OCI-LY3 (cell line): ENCODE results near the gene PLAAT1.

Experiments
- H2AFZ ChIP-seq: fragments of 200-600, 300-600 bp; shearing (Covaris generic); 2 replicates; pipeline ENCODE4 v1.6.0; 2014; ENCODE audit warnings: antibody characterized with exemption, low read depth, low read length
- H3K27ac ChIP-seq: fragments of 200-600, 300-600 bp; sonication (generic); 2 replicates; pipeline ENCODE4 v1.5.1; 2014; ENCODE audit warnings: mild to moderate bottlenecking, low read length, moderate library complexity, mixed read lengths
- H3K27me3 ChIP-seq: fragments of 200-600, 300-600 bp; sonication (generic); 2 replicates; pipeline ENCODE4 v1.6.1; 2014; ENCODE audit warnings: low read depth, low read length, mixed read lengths
- H3K36me3 ChIP-seq: fragments of 200-600, 300-600 bp; sonication (generic); replicated peaks from 2 replicates; pipeline ENCODE3; 2014; ENCODE audit warnings: low read depth, low read length, mixed read lengths
- H3K4me1 ChIP-seq: fragments of 300-600, 200-600 bp; sonication (generic); 2 replicates; pipeline ENCODE4 v1.6.1; 2014; ENCODE audit warnings: low read length, mixed read lengths
- H3K4me2 ChIP-seq: fragments of 200-600, 300-600 bp; sonication (generic); 2 replicates; pipeline ENCODE4 v1.6.1; 2014; ENCODE audit warnings: low read length, mixed read lengths
- H3K4me3 ChIP-seq: fragments of 300-600, 200-600 bp; sonication (generic); 2 replicates; pipeline ENCODE4 v1.5.1; 2014; ENCODE audit warnings: antibody characterized with exemption, mild to moderate bottlenecking, low read length, moderate library complexity
- H3K79me2 ChIP-seq: fragments of 300-600, 200-600 bp; shearing (Covaris generic); 2 replicates; pipeline ENCODE4 v1.6.1; 2014; ENCODE audit warnings: mild to moderate bottlenecking, low read length, mixed read lengths
- H3K9ac ChIP-seq: fragments of 300-600, 200-600 bp; shearing (Covaris generic); 2 replicates; pipeline ENCODE4 v1.6.0; 2014; ENCODE audit warnings: mild to moderate bottlenecking, low read length, moderate library complexity
- H3K9me3 ChIP-seq: fragments of 200-600, 300-600 bp; shearing (Covaris generic); 2 replicates; pipeline ENCODE4 v1.6.1; 2014; ENCODE audit warnings: low read length, mixed read lengths; ENCODE audit not compliant: insufficient read depth
- H4K20me1 ChIP-seq: fragments of 200-600, 300-600 bp; sonication (generic); 2 replicates; pipeline ENCODE4 v1.6.1; 2016; ENCODE audit warnings: low read length, mixed read lengths; ENCODE audit not compliant: insufficient read depth
- CTCF ChIP-seq: fragments of 200-600, 300-600 bp; sonication (generic); IDR thresholded peaks from 2 replicates; pipeline ENCODE4 v1.5.1; 2014; ENCODE audit warnings: antibody characterized with exemption, low read length, low read depth
- EZH2phosphoT487 ChIP-seq: fragments of 200-600 bp; shearing (Covaris generic); IDR thresholded peaks from 2 replicates; pipeline ENCODE4 v1.6.1; 2018; ENCODE audit warnings: antibody characterized with exemption, mixed run types, low read depth

PLAAT1 gene

DNA sequence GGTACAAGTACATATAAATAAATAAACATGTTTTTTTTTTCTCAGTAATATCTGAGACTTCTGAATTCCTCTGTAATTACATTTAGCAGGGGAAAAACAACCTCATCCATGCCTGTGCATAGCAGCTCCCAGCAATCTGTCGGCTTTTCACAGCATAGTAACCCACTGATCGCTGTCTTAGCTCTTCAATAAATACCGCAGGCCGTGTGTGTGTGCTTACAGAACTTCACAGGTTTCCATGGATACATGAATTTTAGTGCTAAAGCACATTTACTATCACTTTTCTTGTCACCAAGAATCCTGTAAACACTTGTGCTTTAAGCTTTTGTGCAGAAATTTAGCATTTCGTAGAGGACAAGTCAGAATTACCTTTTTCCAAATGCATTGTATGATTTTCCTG lies 4.0 kb upstream of the PLAAT1 start:
- no peaks in the 10 kb centered on the region for H3K36me3 ChIP-seq
- H3K4me3 ChIP-seq: no peak overlapping the region
- H3K27ac ChIP-seq: no peak overlapping the region
- no peaks in the 10 kb centered on the region for H4K20me1 ChIP-seq
- H3K79me2 ChIP-seq: no peaks in the 10 kb centered on the region
- no peaks in the 10 kb centered on the region for H3K4me1 ChIP-seq
- no peak overlapping the region for H2AFZ ChIP-seq
- H3K4me2 ChIP-seq: no peak overlapping the region
- TF ChIP-seq CTCF (no peak), EZH2phosphoT487 (no peak)
- H3K27me3 ChIP-seq: no peaks in the 10 kb centered on the region
- no peak overlapping the region for H3K9ac ChIP-seq
- no peaks in the 10 kb centered on the region for H3K9me3 ChIP-seq

DNA sequence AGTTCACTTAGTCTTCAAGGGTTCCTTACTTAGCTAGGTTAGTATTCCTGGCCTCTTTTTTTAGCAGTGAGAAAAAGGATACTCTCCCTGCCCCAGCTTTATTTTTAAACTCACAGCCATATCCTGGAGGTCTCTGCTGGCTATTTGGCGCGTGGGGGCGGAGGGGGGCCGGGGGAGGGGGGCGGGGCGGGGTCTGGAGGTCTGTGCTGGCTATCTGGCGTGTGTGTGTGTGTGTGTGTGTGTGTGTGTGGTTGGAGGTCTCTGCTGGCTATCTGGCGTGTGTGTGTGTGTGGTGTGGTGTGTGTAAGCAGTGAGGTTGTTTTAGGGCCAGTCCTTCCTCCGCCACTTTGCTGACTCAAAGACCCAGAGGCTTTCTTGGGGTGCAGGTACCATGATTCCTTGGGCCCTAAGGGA lies 579 bp upstream of the PLAAT1 start:
- H3K79me2 ChIP-seq: no peaks in the 10 kb centered on the region
- no peak overlapping the region for H3K9ac ChIP-seq
- no peak overlapping the region for H2AFZ ChIP-seq
- H3K4me1 ChIP-seq: no peaks in the 10 kb centered on the region
- H3K4me2 ChIP-seq: no peak overlapping the region
- no peaks in the 10 kb centered on the region for H3K27me3 ChIP-seq
- no peaks in the 10 kb centered on the region for H3K36me3 ChIP-seq
- H3K27ac ChIP-seq: no peak overlapping the region
- TF ChIP-seq CTCF: no peak
- TF ChIP-seq EZH2phosphoT487: no peak
- H3K4me3 ChIP-seq: no peak overlapping the region
- no peaks in the 10 kb centered on the region for H3K9me3 ChIP-seq
- no peaks in the 10 kb centered on the region for H4K20me1 ChIP-seq

GRCh38 chr3:193241716-193242115 lies 694 bp downstream of the PLAAT1 start:
- TF ChIP-seq CTCF (no peak), EZH2phosphoT487 (no peak)
- Histone ChIP-seq H4K20me1 (no peaks in the 10 kb centered on the region), H3K4me1 (no peaks in the 10 kb centered on the region), H3K4me2 (no peak overlapping the region), H3K36me3 (no peaks in the 10 kb centered on the region), H3K4me3 (no peak overlapping the region), H3K9ac (no peak overlapping the region), H3K27me3 (no peaks in the 10 kb centered on the region), H3K9me3 (no peaks in the 10 kb centered on the region), H3K27ac (no peak overlapping the region), H3K79me2 (no peaks in the 10 kb centered on the region), H2AFZ (no peak overlapping the region)

DNA sequence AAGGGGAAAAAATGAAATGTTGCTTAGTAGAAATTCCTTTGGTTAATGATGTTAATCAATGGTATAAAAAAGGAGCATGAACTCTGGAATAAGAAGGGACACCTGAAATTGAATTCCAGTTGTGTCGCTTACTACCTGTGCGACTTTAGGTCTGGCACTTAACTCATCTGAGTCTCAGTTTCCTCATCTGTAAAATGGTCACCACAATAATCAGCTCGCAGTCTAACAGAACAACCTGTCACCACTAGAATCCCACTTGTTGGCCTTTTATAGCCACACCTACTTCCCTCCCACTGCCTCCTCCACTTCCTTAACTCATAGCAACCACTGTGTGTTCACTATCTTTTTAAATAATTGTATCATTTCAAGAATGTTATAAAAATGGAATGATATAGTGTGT lies 2.5 kb downstream of the PLAAT1 start:
- Histone ChIP-seq H3K36me3 (no peaks in the 10 kb centered on the region), H3K27me3 (no peaks in the 10 kb centered on the region), H3K4me2 (no peak overlapping the region), H2AFZ (no peak overlapping the region), H3K9me3 (no peaks in the 10 kb centered on the region), H3K79me2 (no peaks in the 10 kb centered on the region), H3K4me3 (no peak overlapping the region), H3K9ac (no peak overlapping the region), H3K27ac (no peak overlapping the region), H4K20me1 (no peaks in the 10 kb centered on the region), H3K4me1 (no peaks in the 10 kb centered on the region)
- no peak for TF ChIP-seq CTCF
- no peak for TF ChIP-seq EZH2phosphoT487
